Hepatocyte (in vitro differentiated cells): ENCODE data around the gene FAM110A. TPM values are rescaled to one million over a fixed set of nuclear protein-coding genes. Genes with fewer than 3 reads are reported as not detected.

Source experiments
- DNase-seq: peaks from one replicate; pipeline ENCODE4 v3.0.0-alpha.2; 2016; ENCODE audit warnings: low spot score
- H2AFZ ChIP-seq: fragments of 200-600 bp; sonication (generic); 2 replicates; pipeline ENCODE4 v1.6.0; 2016; ENCODE audit warnings: antibody characterized with exemption, mild to moderate bottlenecking
- H3K27ac ChIP-seq: fragments of 200-600 bp; sonication (generic); 2 replicates; pipeline ENCODE4 v1.5.1; 2016; ENCODE audit warnings: mild to moderate bottlenecking
- H3K27me3 ChIP-seq: fragments of 200-600 bp; sonication (generic); 2 replicates; pipeline ENCODE4 v1.6.1; 2016
- H3K36me3 ChIP-seq: fragments of 200-600 bp; sonication (generic); replicated peaks from 2 replicates; pipeline ENCODE4 v1.5.1; 2016; ENCODE audit warnings: low read depth; ENCODE audit not compliant: insufficient read depth
- H3K4me1 ChIP-seq: fragments of 200-600 bp; sonication (generic); 2 replicates; pipeline ENCODE4 v1.5.1; 2016; ENCODE audit warnings: mild to moderate bottlenecking, moderate library complexity; ENCODE audit not compliant: insufficient read depth
- H3K4me2 ChIP-seq: fragments of 200-600 bp; sonication (generic); 2 replicates; pipeline ENCODE4 v1.6.0; 2016
- H3K4me3 ChIP-seq: fragments of 200-600 bp; sonication (generic); 2 replicates; pipeline ENCODE4 v1.5.1; 2016; ENCODE audit warnings: mild to moderate bottlenecking
- H3K79me2 ChIP-seq: fragments of 200-600 bp; sonication (generic); 2 replicates; pipeline ENCODE4 v1.6.0; 2017; ENCODE audit warnings: mild to moderate bottlenecking
- H3K9me2 ChIP-seq: fragments of 200-600 bp; sonication (generic); replicated peaks from 2 replicates; pipeline ENCODE4 v1.6.0; 2017; ENCODE audit warnings: mild to moderate bottlenecking; ENCODE audit not compliant: insufficient read depth
- H3K9me3 ChIP-seq: fragments of 200-600 bp; sonication (generic); 2 replicates; pipeline ENCODE4 v1.5.1; 2016; ENCODE audit warnings: low read depth, mild to moderate bottlenecking
- H4K20me1 ChIP-seq: fragments of 200-600 bp; sonication (generic); 2 replicates; pipeline ENCODE4 v1.6.0; 2016; ENCODE audit warnings: mild to moderate bottlenecking; ENCODE audit not compliant: insufficient read depth, poor library complexity, severe bottlenecking
- EZH2 ChIP-seq: fragments of 200-600 bp; sonication (generic); IDR thresholded peaks from 2 replicates; pipeline ENCODE4 v1.6.1; 2016; ENCODE audit warnings: antibody characterized with exemption, mild to moderate bottlenecking, borderline replicate concordance
- EZH2phosphoT487 ChIP-seq: fragments of 200-600 bp; sonication (generic); IDR thresholded peaks from one replicate; pipeline ENCODE4 v1.6.1; 2018; ENCODE audit warnings: antibody characterized with exemption, mild to moderate bottlenecking, low read depth, moderate library complexity; ENCODE audit not compliant: unreplicated experiment, severe bottlenecking
- WGBS: methylation state at CpG from one replicate; pipeline ENCODE4 v1.1.6; 2016; ENCODE audit warnings: low lambda C conversion rate; ENCODE audit errors: missing lambda C conversion rate; 5-methylcytosine and 5-hydroxymethylcytosine counted together
- polyA plus RNA-seq: library from polyadenylated mRNA; unstranded; fragments of >200 nt; fragmentation: Nextera tagmentation; extraction: Ambion mirVana; gene quantifications from 2 replicates; pipeline ENCODE4 v1.2.1, GENCODE V29; 2016
- total RNA-seq: library from RNA; depleted of rRNA; stranded (reverse); fragments of >200 nt; gene quantifications from 2 replicates; pipeline ENCODE4 v1.2.3, GENCODE V29; 2014
- TF ChIP-seq, protein P1 (sequence below): fragments of 200-600 bp; sonication (generic); IDR thresholded peaks from 2 replicates; pipeline ENCODE4 v1.5.1; 2016; ENCODE audit warnings: antibody characterized with exemption, mild to moderate bottlenecking; ENCODE audit not compliant: poor library complexity

Gene FAM110A
- total and polyA plus RNA-seq, 2 experiments from 2014 or later: 4.6 to 6.1 TPM

DNA sequence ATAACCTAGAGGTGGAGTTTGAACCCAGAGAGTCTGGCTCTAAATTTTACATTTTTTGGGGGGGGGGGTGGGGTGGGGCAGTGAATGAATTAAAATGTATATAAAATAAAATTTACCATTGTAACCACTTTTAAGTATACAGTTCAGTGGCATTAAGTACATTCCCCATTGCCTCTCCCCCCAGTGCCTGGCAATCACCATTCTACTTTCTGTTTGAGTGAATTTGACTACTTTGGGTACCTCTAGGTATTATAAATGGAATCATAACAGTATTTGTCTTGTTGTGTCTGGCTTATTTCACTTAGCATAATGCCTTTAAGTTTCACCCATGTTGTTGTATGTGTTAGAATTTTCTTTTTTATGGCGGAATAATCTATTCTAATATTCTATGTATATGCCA is 2.7 kb downstream of the FAM110A start:
- H3K4me2 ChIP-seq: no peak overlapping the region
- peaks cover 3% of the 10 kb centered on the region for H3K79me2 ChIP-seq
- no peaks in the 10 kb centered on the region for H3K9me3 ChIP-seq
- H3K4me1 ChIP-seq: peaks cover 4% of the 10 kb centered on the region
- no peak for DNase-seq
- TF ChIP-seq EZH2: no peak
- no peak for TF ChIP-seq EZH2phosphoT487
- TF ChIP-seq, protein P1, sequence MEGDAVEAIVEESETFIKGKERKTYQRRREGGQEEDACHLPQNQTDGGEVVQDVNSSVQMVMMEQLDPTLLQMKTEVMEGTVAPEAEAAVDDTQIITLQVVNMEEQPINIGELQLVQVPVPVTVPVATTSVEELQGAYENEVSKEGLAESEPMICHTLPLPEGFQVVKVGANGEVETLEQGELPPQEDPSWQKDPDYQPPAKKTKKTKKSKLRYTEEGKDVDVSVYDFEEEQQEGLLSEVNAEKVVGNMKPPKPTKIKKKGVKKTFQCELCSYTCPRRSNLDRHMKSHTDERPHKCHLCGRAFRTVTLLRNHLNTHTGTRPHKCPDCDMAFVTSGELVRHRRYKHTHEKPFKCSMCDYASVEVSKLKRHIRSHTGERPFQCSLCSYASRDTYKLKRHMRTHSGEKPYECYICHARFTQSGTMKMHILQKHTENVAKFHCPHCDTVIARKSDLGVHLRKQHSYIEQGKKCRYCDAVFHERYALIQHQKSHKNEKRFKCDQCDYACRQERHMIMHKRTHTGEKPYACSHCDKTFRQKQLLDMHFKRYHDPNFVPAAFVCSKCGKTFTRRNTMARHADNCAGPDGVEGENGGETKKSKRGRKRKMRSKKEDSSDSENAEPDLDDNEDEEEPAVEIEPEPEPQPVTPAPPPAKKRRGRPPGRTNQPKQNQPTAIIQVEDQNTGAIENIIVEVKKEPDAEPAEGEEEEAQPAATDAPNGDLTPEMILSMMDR: no peak
- 95% methylated on average over 1 of the region's 1 CpG for WGBS
- peaks cover under 1% of the 10 kb centered on the region for H3K27me3 ChIP-seq
- no peak overlapping the region for H2AFZ ChIP-seq
- no peaks in the 10 kb centered on the region for H3K9me2 ChIP-seq
- no peaks in the 10 kb centered on the region for H4K20me1 ChIP-seq
- no peak overlapping the region for H3K4me3 ChIP-seq
- H3K27ac ChIP-seq: no peak overlapping the region
- no peaks in the 10 kb centered on the region for H3K36me3 ChIP-seq

DNA sequence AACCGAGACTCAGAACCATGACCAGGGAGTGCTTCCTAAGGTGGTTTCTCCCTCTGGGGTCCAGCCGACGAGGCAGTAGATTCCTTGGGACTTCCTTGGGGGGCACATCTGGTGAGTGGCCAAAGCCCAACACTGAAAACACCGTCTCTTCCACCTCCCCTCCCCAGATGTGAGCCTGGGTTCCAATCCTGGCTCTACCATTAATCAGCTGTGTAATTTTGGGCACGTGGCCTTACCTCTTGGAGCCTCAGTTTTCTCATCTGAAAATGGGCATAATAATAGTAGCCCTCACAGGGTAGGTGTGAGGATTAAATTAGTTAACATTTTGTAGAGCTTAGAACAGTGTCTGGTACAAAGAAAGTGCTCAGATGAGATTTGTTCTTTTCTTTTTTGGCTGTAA is 5.5 kb downstream of the FAM110A start:
- no peaks in the 10 kb centered on the region for H3K36me3 ChIP-seq
- H3K27me3 ChIP-seq: peaks cover 4% of the 10 kb centered on the region
- H3K4me3 ChIP-seq: no peak overlapping the region
- 98% methylated on average over 5 of the region's 5 CpGs for WGBS
- no peaks in the 10 kb centered on the region for H3K9me2 ChIP-seq
- H3K4me1 ChIP-seq: peaks cover 4% of the 10 kb centered on the region
- DNase-seq: no peak
- H3K79me2 ChIP-seq: peaks cover 6% of the 10 kb centered on the region
- H2AFZ ChIP-seq: no peak overlapping the region
- no peaks in the 10 kb centered on the region for H3K9me3 ChIP-seq
- H4K20me1 ChIP-seq: no peaks in the 10 kb centered on the region
- no peak overlapping the region for H3K27ac ChIP-seq
- H3K4me2 ChIP-seq: no peak overlapping the region
- TF ChIP-seq, protein P1: no peak
- TF ChIP-seq EZH2 (no peak), EZH2phosphoT487 (no peak)

DNA sequence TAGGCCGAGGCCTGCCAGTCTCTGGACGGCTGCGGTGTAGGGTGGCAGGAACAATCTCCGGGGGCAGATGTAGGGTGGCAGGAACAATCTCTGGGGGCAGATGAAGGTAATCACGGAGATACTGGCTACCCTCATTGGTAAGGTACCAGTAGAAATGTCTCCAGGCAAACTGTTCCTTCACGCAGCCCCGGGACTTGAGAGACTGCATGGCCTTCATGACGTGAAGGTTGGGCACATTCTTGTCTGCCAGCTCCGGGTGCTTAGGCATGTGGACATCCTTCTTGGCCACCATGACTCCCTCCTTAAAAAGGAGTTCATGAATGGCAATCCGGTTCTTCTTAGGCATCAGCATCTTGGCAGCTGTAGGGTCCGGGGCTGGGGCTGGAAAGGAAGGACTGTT is 6.1 kb downstream of the FAM110A start:
- Histone ChIP-seq H3K27me3 (peaks cover 4% of the 10 kb centered on the region), H3K9me3 (no peaks in the 10 kb centered on the region), H3K4me1 (no peaks in the 10 kb centered on the region), H3K9me2 (no peaks in the 10 kb centered on the region), H3K27ac (no peak overlapping the region), H3K4me2 (no peak overlapping the region), H3K36me3 (no peaks in the 10 kb centered on the region), H2AFZ (no peak overlapping the region), H3K4me3 (no peak overlapping the region), H3K79me2 (peaks cover 6% of the 10 kb centered on the region), H4K20me1 (no peaks in the 10 kb centered on the region)
- WGBS: 92% methylated on average over 11 of the region's 11 CpGs
- DNase-seq: no peak
- TF ChIP-seq, protein P1: no peak
- no peak for TF ChIP-seq EZH2
- no peak for TF ChIP-seq EZH2phosphoT487

DNA sequence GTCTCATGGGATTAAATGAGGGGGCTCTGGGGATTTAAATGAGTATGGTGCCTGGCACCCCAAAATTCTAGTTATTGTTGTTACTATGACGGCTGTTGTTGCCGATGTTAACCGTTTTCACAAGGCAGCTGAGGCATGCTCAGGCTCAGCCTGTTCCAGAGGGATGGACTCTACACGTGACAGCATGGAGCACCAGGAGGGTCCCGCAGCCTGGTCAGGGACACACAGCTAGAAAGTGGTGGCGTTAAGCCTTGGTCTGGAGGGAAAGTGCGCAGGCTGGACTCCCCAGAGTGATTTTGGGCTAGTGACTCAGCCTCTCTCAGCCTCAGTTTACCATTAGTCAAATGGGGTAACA is 7.0 kb downstream of the FAM110A start:
- H3K9me3 ChIP-seq: no peaks in the 10 kb centered on the region
- TF ChIP-seq EZH2 (no peak), EZH2phosphoT487 (no peak)
- TF ChIP-seq, protein P1: no peak
- WGBS: 84% methylated on average over 7 of the region's 7 CpGs
- no peak overlapping the region for H3K27ac ChIP-seq
- H3K9me2 ChIP-seq: no peaks in the 10 kb centered on the region
- no peaks in the 10 kb centered on the region for H3K4me1 ChIP-seq
- peaks cover 4% of the 10 kb centered on the region for H3K27me3 ChIP-seq
- H3K4me3 ChIP-seq: peak overlapping the region; percentile 33
- H4K20me1 ChIP-seq: no peaks in the 10 kb centered on the region
- no peaks in the 10 kb centered on the region for H3K36me3 ChIP-seq
- H2AFZ ChIP-seq: peak overlapping the region; percentile 89
- H3K79me2 ChIP-seq: peaks cover 6% of the 10 kb centered on the region
- peak overlapping the region; percentile 98 for H3K4me2 ChIP-seq
- no peak for DNase-seq
